HG03103 (cell line): ENCODE results near the gene OLFML1.
A peak's percentile ranks its signal among the peaks of the same experiment; 100 is the strongest.
"Not testable (repeated sequence)": the region's sequence is repeated elsewhere in the genome, so short reads cannot be mapped to it uniquely, and the experiment has no call there.

Experiments
- ATAC-seq: cut with Tn5 transposase; IDR thresholded peaks from one replicate; pipeline ENCODE4 v1.9.1; 2021; ENCODE audit warnings: low read depth; ENCODE audit not compliant: unreplicated experiment

Gene OLFML1

GRCh38 chr11:7509966-7510365, 24.7 kb downstream of the OLFML1 start:
- ATAC-seq, result no peak

DNA sequence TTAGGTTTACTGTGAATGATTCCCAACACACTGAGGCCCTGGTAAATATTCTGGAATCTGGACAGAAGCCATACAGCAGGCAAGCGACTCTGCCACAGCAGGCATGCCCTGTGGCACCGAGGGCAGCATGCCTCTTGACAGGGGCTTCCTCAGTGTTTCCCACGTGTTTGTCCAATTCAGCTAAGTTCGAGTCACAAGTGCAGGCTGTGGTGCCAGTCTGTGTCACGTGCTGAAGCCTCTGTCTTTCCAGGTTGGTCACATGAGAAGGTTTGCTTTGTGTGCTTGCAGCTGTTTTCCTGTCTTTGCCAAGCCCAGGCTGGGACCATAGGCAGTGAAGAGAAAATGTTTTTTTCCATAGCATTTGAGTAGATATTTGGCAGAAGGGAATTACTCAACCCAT, 26.1 kb downstream of the OLFML1 start:
- ATAC-seq, result no peak

DNA sequence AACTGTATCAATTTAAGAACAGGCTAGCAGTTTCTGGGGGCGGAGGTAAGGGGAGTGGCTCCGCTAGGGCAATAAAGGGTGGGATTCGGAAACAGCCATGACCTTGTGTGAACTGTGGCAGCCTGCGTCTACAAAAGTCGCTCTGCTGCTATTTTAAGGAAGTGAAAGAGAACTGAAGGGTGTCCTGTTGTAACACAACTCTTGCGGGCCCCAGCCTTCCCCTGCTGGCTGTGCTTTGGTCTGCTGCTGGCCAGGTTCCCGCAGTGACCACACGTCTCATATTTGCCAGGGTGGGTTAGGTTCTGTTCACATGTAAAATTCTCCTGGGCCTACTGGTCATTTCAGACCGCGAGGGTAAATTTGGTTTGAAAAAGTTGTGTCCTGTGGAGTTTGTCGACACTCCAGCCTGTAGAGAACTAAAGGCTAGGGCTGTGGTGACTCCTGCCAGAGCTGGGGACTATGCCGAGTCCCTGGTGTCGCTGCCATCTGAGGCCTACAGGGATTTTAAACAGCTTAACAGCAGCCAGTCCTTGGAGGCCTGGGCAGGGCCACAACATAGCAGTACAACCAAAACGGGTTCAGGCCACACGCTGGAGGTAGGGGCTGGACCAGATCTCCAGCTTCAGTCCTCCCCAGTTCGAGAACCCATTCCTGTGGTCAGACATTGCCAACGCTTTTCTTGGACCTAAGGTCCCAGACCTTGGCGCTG, 27.4 kb downstream of the OLFML1 start:
- peak; percentile 73 for ATAC-seq

DNA sequence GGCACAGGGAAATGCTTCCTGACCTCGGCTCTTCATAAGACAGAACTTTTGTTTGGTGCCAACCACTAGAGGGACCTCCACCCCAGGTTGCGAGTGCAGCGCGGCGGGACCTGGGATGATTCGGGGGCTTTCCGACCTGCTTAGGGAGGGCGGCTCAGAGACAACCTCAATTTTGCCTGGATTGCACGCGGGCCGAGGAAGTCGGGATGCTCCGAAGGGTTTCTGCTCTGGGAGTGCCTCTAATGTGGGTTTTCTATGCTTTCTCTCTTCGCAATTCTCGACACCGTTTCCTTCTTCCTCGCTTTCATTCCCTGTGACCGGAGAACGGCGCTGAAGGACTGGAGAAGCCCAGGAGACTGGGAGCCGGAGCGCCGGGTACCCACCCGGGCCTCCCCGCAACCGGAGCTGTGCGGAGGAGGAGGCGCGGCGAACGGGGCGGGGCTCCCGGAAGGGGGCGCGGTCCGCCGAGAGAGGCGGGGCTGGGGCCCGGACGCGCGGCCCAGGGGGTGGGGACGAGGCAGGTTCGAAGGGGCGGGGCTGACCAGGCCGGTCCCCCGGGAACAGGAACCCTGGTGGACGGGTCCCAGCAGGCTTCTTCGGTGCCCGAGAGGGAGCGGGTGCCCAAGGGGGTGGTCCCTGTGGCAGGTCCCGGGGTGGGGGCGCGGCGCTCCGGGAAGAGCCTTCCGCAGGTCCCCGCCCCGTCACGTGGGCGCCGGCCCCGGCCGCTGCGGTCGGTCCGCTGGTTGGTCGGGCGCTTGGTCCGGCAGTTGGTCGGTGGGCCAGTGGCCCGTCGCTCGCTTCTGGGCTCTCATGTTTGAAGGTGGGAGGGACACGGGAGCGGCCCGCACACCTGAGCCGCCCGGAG, 28.2 kb downstream of the OLFML1 start, which contains the start of gene PPFIBP2:
Gene PPFIBP2, plus strand, starts transcription at position 766 of the 865 bp plus-strand sequence. CDS start 35,477 bp downstream, outside the sequence.
- ATAC-seq, result peak; percentile 48

DNA sequence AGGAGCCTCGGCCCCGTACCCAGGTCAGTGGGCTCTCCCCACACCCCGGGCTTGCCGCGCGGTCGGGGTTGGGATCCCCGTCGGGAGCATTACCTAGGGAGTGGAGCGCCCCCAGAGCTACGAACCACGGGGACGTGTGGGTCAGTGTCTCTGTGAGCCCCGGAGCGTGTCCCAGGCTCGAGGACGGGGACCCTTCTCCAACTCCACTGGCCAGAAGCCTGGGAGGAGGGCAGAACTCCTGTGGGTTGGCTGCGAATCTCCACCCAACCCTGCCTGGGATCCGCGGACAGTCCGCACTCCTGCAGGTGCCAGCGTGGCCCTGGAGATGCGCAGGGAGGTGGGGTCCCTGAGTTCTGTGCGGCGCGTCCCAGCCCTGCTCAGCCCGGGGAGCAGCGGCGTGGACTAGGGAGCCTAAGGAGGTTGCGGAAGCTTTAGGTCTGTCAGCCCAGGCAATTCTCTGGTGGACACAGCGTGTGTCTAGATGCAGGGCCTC, 28.8 kb downstream of the OLFML1 start:
- ATAC-seq, result peak; percentile 4

DNA sequence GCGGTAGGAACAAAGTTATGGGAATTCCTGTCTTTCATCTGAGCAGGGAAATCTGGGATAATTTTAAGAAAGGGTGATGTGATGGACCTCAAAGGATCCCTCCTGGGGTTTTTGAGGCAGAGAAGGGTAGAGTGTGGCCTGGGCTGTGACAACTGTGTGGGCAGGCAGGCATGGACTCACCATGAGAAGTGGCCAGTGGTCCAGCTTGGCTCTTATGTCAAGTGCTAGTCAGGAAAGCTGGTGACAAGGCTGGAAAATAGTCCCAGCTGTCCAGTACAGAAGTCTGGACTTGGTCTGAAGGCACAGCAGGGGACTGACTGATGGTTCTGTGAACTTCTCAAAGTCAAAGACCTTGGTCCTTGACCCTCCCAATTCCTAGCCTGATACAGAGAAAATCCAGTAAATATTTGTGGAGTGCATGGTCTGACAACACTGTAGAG, 30.2 kb downstream of the OLFML1 start:
- ATAC-seq, result no peak

- ATAC-seq, result no peak
These were observed 31.2 kb downstream of the OLFML1 start for GRCh38 chr11:7516475-7516874.

- ATAC-seq, result not testable (repeated sequence)
These were observed 32.4 kb downstream of the OLFML1 start for GRCh38 chr11:7517743-7518142.

GRCh38 chr11:7518811-7519562, 33.7 kb downstream of the OLFML1 start:
- no peak for ATAC-seq

DNA sequence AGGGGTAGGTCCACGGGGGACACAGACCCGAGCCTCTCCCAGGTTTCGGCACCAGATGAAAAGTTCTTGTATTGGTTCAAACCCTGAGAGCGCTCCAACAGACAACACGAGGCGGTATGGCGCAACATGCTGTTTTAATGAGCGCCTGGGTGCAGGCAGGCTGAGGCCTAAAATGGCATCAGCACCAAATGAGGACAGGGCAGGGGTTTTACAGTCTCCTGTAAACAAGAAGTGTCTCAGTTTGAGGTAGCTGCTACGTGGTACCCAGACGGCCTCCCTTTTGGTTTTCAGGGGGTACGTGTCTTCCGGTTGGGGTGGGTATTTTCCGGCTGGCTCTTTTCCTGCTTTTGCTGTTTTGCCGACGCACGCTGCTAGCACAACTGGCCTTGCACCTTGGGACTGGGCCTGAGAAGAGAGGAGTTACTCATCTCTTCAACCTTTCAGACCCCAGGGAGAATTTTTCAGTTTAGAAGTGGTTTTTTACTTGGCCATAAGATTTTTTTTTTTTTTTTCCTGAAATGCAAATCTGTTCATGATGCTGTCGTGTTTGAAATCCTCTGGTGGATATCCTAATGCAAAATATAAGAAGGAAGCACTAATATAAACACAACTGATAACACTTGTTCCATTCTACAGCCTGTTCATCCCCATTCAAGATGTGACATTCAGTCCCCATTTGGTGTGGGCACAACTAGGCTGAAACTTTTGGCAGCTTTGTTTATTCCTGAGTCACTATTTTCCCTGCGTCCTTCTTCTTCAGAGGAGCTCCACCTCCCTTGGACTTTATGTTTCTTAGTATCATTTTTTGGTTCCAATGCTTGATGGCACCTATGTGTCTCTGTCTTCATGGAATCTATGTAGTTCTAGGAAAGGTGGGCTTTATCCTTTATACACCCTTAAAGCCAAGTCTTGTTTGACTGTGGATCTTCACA, 35.0 kb downstream of the OLFML1 start:
- peak; percentile 34 for ATAC-seq

DNA sequence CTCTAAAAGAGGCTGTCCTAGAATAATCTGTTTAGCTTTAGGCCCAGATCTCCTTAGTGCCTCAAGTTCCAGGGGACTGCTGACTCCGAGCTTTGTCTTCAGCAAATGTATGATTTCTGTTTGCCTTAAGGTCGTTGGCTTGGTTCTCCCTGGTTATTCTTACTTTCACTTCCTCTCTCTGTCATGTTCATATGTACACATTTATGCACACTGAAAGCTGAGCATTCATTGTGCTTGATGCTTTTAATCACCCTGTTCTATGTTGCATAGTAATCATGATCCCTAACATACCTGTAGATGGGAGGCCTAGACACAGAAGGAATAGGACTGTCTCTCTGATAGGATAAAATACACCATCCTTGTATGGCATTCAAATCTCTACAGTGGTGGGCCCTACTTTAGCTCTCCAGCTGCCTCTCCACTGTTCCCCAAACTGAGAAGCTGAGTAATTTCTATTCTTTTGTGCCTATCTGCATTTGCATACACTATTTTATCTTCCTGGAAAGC, 35.7 kb downstream of the OLFML1 start:
- ATAC-seq, result peak; percentile 69

DNA sequence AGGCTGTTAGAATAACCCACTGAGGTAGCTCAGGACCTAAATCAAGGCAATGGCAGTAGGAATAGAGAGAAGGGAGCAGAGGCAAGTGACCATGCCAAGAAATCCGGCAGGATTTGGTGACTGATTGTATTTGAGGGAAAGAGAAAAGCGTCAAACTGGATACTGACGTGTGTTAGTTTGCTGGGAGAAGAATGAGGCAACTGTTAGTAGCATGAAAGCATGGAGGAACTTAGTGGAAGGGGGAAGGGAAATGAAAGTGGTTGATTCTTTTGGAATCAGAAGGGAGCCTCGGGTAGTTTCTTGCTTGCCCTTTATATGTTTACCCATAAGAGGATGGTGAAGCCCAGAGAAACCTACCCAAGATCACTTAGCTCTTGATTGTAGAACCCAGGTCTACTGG, 36.8 kb downstream of the OLFML1 start:
- ATAC-seq, result no peak

DNA sequence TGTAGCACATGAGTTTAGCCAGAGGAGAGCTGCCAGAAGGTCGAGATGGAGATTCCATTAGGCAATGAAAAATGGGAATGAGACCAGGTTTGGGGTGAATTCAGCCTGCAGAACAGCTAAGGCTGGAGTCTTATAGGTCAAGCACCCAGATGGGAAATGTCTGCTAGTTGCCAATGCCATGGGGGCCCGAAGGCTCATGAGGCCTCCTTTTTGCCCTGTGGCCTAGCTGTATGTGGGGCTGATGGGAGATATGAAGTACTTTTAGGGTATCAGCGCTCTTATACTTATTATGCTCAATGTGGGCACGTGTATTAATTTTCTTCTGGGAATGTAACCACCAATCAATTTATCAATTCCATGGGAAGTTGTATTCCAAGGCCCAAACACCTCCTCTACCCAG, 37.2 kb downstream of the OLFML1 start:
- ATAC-seq, result no peak

DNA sequence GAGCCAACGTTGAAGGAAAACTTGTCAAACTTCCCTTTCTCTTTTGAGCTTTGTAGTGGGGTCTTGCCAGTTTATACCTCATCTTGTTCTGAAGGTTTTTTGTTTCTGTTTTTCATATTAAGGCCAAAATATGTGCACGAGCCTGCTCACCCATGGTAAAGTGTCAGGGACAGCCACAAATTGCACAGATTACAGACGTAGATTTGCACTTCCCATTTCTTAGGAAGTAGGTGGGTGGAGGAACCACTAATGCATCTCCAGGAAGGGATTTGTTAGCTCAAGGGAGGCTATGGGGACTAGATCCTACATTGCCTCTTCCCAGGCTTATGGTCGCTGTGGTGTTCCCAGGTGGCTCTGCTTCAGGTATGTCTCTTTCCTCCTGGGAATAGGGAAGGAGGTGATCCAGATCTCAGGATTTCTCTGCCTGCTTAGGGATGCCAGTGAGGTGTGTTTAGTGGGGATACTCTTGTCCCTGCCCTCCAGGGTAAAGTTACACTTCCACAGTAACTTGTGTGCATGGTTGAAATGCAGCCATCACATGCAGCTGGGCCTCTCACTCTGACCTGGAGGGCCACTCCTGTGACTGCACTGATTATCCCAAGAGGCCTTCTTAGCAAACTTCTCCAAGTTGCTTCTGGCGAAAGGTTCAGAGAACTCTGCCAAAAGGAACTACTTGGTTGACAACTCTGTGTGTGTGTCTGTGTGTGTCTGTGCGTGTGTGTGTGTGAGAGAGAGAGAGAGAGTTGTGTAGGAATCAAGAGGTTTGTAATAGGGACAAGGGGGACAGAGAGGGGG, 38.3 kb downstream of the OLFML1 start:
- ATAC-seq, result no peak

- no peak for ATAC-seq
These were observed 39.3 kb downstream of the OLFML1 start for GRCh38 chr11:7524462-7525235.

GRCh38 chr11:7525424-7525823, 40.1 kb downstream of the OLFML1 start:
- ATAC-seq, result no peak

- ATAC-seq, result no peak
These were observed 41.7 kb downstream of the OLFML1 start for GRCh38 chr11:7527029-7527428.

- ATAC-seq, result no peak
These were observed 43.3 kb downstream of the OLFML1 start for GRCh38 chr11:7528514-7529049.
